IMR-90 (cell line): ENCODE data around the gene TTC23L. TPM values are rescaled to one million over a fixed set of nuclear protein-coding genes. Genes with fewer than 3 reads are reported as not detected.
A peak's percentile ranks its signal among the peaks of the same experiment; 100 is the strongest.

ENCODE experiments used
- ATAC-seq: fragments of 200-7000 bp; cut with Tn5 transposase; 2 replicates; pipeline ENCODE4 v1.9.1; 2020; ENCODE audit warnings: low read depth, mild to moderate bottlenecking, moderate library complexity
- BruUV-seq: library from RNA; stranded (reverse); fragments of 400-500 nt; replicated peaks from 2 replicates; lab custom pipeline; 2021; lab: Mats Ljungman, UMichigan
- CTCF ChIA-PET: fragments of 300-600 bp; formaldehyde crosslinking; extraction: SDS; loops from one replicate; lab custom pipeline; 2021; ENCODE audit warnings: antibody characterized with exemption; lab: Yijun Ruan, JAX
- POLR2A ChIA-PET: fragments of 300-600 bp; sonication (Branson Sonifier 250); formaldehyde crosslinking; loops from one replicate; lab custom pipeline; 2022; ENCODE audit warnings: antibody characterized with exemption; ENCODE audit not compliant: unreplicated experiment; lab: Charles Lee
- DNase-seq: peaks from one replicate; pipeline ENCODE4 v3.0.0; 2013
- H2AFZ ChIP-seq: replicated peaks from 2 replicates; pipeline ENCODE3; 2013; ENCODE audit warnings: low read length, mild to moderate bottlenecking; ENCODE audit not compliant: poor library complexity
- H2AK5ac ChIP-seq: 2 replicates; pipeline ENCODE4 v1.6.1; 2013; ENCODE audit warnings: low read depth, low read length, inconsistent platforms
- H2AK9ac ChIP-seq: replicated peaks from 2 replicates; pipeline ENCODE3; 2013; ENCODE audit warnings: mild to moderate bottlenecking, low read depth, low read length, moderate library complexity; ENCODE audit not compliant: poor library complexity
- H2BK120ac ChIP-seq: 2 replicates; pipeline ENCODE4 v1.6.1; 2013; ENCODE audit warnings: low read depth, low read length, inconsistent platforms
- H2BK15ac ChIP-seq: 3 replicates; pipeline ENCODE4 v1.6.1; 2013; ENCODE audit warnings: low read depth, low read length, inconsistent platforms
- H2BK20ac ChIP-seq: 2 replicates; pipeline ENCODE4 v1.6.1; 2013; ENCODE audit warnings: low read depth, mild to moderate bottlenecking, inconsistent platforms, low read length, moderate library complexity
- H2BK5ac ChIP-seq: 2 replicates; pipeline ENCODE4 v1.6.1; 2013; ENCODE audit warnings: mild to moderate bottlenecking, low read depth, low read length, inconsistent platforms; ENCODE audit not compliant: poor library complexity, severe bottlenecking
- H3K14ac ChIP-seq: replicated peaks from 2 replicates; pipeline ENCODE4 v1.6.1; 2013; ENCODE audit warnings: low read depth, low read length, inconsistent platforms
- H3K18ac ChIP-seq: 2 replicates; pipeline ENCODE4 v1.6.1; 2013; ENCODE audit warnings: low read depth, low read length, control low read depth
- H3K23ac ChIP-seq: 2 replicates; pipeline ENCODE4 v1.6.1; 2013; ENCODE audit warnings: low read depth, low read length, inconsistent platforms
- H3K27ac ChIP-seq: 2 replicates; pipeline ENCODE4 v1.5.1; 2013; ENCODE audit warnings: mild to moderate bottlenecking, control low read depth, low read length; ENCODE audit not compliant: insufficient read depth
- H3K27me3 ChIP-seq: 2 replicates; pipeline ENCODE4 v1.6.1; 2013; ENCODE audit warnings: low read length; ENCODE audit not compliant: control insufficient read depth, insufficient read depth
- H3K36me3 ChIP-seq: 2 replicates; pipeline ENCODE4 v1.6.1; 2013; ENCODE audit warnings: low read length, mixed read lengths; ENCODE audit not compliant: control insufficient read depth, insufficient read depth
- H3K4ac ChIP-seq: 2 replicates; pipeline ENCODE4 v1.6.1; 2013; ENCODE audit warnings: low read depth, low read length, inconsistent platforms
- H3K4me1 ChIP-seq: 2 replicates; pipeline ENCODE4 v1.6.1; 2013; ENCODE audit warnings: low read length, mixed read lengths; ENCODE audit not compliant: control insufficient read depth, insufficient read depth
- H3K4me2 ChIP-seq: 2 replicates; pipeline ENCODE4 v1.6.1; 2013; ENCODE audit warnings: low read depth, mild to moderate bottlenecking, control low read depth, low read length, moderate library complexity
- H3K4me3 ChIP-seq: 2 replicates; pipeline ENCODE4 v1.5.1; 2013; ENCODE audit warnings: low read depth, mild to moderate bottlenecking, control low read depth, low read length, moderate library complexity; ENCODE audit not compliant: insufficient read depth
- H3K56ac ChIP-seq: 2 replicates; pipeline ENCODE4 v1.6.1; 2013; ENCODE audit warnings: low read length, inconsistent platforms; ENCODE audit not compliant: insufficient read depth; ENCODE audit errors: extremely low read depth
- H3K79me1 ChIP-seq, 2 experiments: 2 replicates each; pipeline ENCODE4 v1.6.1; 2013; ENCODE audit warnings: low read length in 2 of 2, inconsistent platforms in 1 of 2, low read depth in 1 of 2
- H3K9ac ChIP-seq: 2 replicates; pipeline ENCODE4 v1.6.1; 2013; ENCODE audit warnings: low read depth, low read length, control low read depth
- H3K9me1 ChIP-seq: 2 replicates; pipeline ENCODE4 v1.6.1; 2013; ENCODE audit warnings: low read length, inconsistent platforms; ENCODE audit not compliant: insufficient read depth
- H3K9me3 ChIP-seq: 2 replicates; pipeline ENCODE4 v1.6.1; 2013; ENCODE audit warnings: low read length; ENCODE audit not compliant: control insufficient read depth, insufficient read depth
- H4K20me1 ChIP-seq: 2 replicates; pipeline ENCODE4 v1.6.1; 2013; ENCODE audit warnings: low read length, inconsistent platforms; ENCODE audit not compliant: insufficient read depth
- H4K5ac ChIP-seq: 2 replicates; pipeline ENCODE4 v1.6.1; 2013; ENCODE audit warnings: mild to moderate bottlenecking, low read depth, low read length, control low read depth
- H4K8ac ChIP-seq, 2 experiments: 2 replicates each; pipeline ENCODE4 v1.6.1; 2013; ENCODE audit warnings: low read depth in 2 of 2, low read length in 2 of 2, control low read depth in 1 of 2, inconsistent platforms in 1 of 2
- H4K91ac ChIP-seq: 2 replicates; pipeline ENCODE4 v1.6.1; 2013; ENCODE audit warnings: low read depth, low read length, inconsistent platforms; ENCODE audit not compliant: insufficient read depth
- BHLHE40 ChIP-seq: fragments of 150-350 bp; IDR thresholded peaks from 2 replicates; pipeline ENCODE4 v1.6.1; 2016; ENCODE audit warnings: mild to moderate bottlenecking, low read depth, low read length
- CEBPB ChIP-seq: IDR thresholded peaks from 2 replicates; pipeline ENCODE4 v1.6.1; 2012; ENCODE audit warnings: low read depth, low read length, improper control_type of control experiment
- CTCF ChIP-seq: conservative IDR thresholded peaks from 2 replicates; pipeline ENCODE4 v1.5.1; 2012; ENCODE audit warnings: mild to moderate bottlenecking, low read depth, low read length, improper control_type of control experiment
- FOS ChIP-seq: fragments of 150-350 bp; IDR thresholded peaks from 2 replicates; pipeline ENCODE4 v1.6.1; 2016; ENCODE audit warnings: low read depth, low read length
- POLR2A ChIP-seq: IDR thresholded peaks from 2 replicates; pipeline ENCODE4 v1.6.1; 2012; ENCODE audit warnings: mild to moderate bottlenecking, low read depth, low read length
- WGBS, 2 experiments: methylation state at CpG; one replicate each; pipeline versions ENCODE4 v1.1.5 to v1.1.7; 2013; ENCODE audit warnings: missing lambda C conversion rate in 2 of 2; ENCODE audit not compliant: insufficient read length in 1 of 2; ENCODE audit errors: extremely low coverage in 2 of 2; 5-methylcytosine and 5-hydroxymethylcytosine counted together
- dilution Hi-C: fragments of 300-500 bp; cut with HindIII; formaldehyde crosslinking; loops from one replicate; pipeline ENCODE4 v1.14.3; 2018; ENCODE audit warnings: low sequenced_read_pairs; ENCODE audit not compliant: unreplicated experiment
- in situ Hi-C: fragments of 300-500 bp; cut with MboI; formaldehyde crosslinking; loops from 3 replicates; pipeline ENCODE4 v1.14.3; 2019; ENCODE audit warnings: low sequenced_read_pairs, inconsistent platforms, mixed read lengths
- intact Hi-C: fragments of 100-400 bp; cut with micrococcal nuclease; formaldehyde crosslinking; loops from 2 replicates; pipeline ENCODE4 v1.10.0; 2022
- polyA plus RNA-seq, 3 experiments: library from polyadenylated mRNA; depleted of rRNA; stranded (reverse); fragments of >200 nt; gene quantifications; 2 replicates each; pipeline ENCODE4 v1.2.3, GENCODE V29; 2012; ENCODE audit warnings: low replicate concordance in 1 of 3
- total RNA-seq: library from RNA; depleted of rRNA; stranded (reverse); fragments of >200 nt; gene quantifications from 2 replicates; pipeline ENCODE4 v1.2.3, GENCODE V29; 2012

Gene TTC23L
- total and polyA plus RNA-seq, 2 of the 4 experiments (the other 2 are of a cell fraction), result under 0.01 TPM; not detected in 1

DNA sequence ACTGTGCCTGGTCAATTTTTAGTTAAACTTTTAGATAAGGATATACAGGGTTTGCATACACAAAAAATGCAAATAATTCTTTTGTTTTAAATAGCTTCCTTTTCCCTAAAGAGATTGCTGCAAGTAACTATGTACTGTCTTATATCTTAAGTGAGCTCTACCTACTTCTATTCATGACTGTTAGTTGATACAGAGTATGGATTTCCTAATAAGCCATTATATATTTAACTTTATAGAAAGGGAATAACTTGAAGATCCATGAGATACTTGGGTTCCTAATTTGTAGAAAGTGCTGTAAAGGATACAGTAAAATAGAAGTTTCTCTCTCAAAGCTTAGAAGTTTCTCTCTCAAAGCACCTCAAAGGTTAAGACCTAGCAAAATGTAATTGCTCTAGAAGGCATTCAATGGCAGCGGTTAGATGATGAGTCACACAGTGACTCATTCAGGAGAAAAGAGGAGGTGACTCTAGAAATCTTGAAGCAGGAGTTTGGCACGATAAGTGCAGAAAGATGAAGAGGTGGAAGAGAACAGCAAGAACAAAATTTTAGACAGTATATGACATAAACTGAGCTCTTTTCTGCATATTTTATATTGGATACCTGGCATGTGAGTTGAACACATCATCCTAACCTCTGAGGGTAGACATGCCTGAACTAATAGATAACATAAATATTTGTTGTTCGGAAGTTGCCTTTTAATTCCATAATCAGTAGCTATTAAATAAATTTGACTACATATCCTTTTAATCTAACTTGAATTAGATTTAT, 84.9 kb downstream of the TTC23L start:
- H2AK5ac ChIP-seq, result peak overlapping the region; percentile 9; the same call in 1 of the 2 replicates
- peak overlapping the region; percentile 79 for H4K5ac ChIP-seq
- H3K9me3 ChIP-seq, result no peaks in the 10 kb centered on the region
- H3K4me1 ChIP-seq, result peaks cover 7% of the 10 kb centered on the region
- peak overlapping the region; percentile 72 for H3K4me2 ChIP-seq
- H3K9ac ChIP-seq, result no peak overlapping the region
- no peak overlapping the region for H3K14ac ChIP-seq
- intact Hi-C loops, result no loop called here
- no CpG with 5 or more reads among the region's 3 CpGs for WGBS, 2 experiments
- H3K56ac ChIP-seq, result no peak overlapping the region
- no peak overlapping the region for H4K91ac ChIP-seq
- peak; percentile 82 for ATAC-seq
- H3K27ac ChIP-seq, result peak overlapping the region; percentile 95
- no peak overlapping the region for H2AK9ac ChIP-seq
- H3K23ac ChIP-seq, result no peak overlapping the region
- H3K4ac ChIP-seq, result peak overlapping the region; percentile 42
- peaks cover 18% of the 10 kb centered on the region for H3K36me3 ChIP-seq
- H3K9me1 ChIP-seq, result no peaks in the 10 kb centered on the region
- peak overlapping the region; percentile 95 for H2BK5ac ChIP-seq
- H2BK120ac ChIP-seq, result peak overlapping the region; percentile 33
- in situ Hi-C loops, result no loop called here
- no peaks in the 10 kb centered on the region for H3K27me3 ChIP-seq
- DNase-seq, result peak; percentile 94
- no peak overlapping the region for H2AFZ ChIP-seq
- no TSS peak for BruUV-seq
- 0 out of 2 replicates have a peak, but pooled peaks cover 2% of the 10 kb centered on the region for H4K20me1 ChIP-seq
- ChIA-PET POLR2A (interaction anchor here (0.6 to 1.0 kb wide), 2 partner anchors 9 to 411 kb away, joined by 3 to 4 read pairs; partner anchors contain the start of genes BRIX1 and RAD1), CTCF (interaction anchor here (1.2 kb wide), 1 partner anchor 26 kb away, joined by 3 read pairs; no protein-coding TSS in a partner anchor)
- no peak overlapping the region; the same call in 1 of the 2 replicates for H2BK20ac ChIP-seq
- dilution Hi-C loops, result no loop called here
- peak overlapping the region; percentile 89 for H3K18ac ChIP-seq
- peak overlapping the region; percentile 28 to 42; a peak in 1 of 4 replicates for H4K8ac ChIP-seq
- no peak overlapping the region for H3K4me3 ChIP-seq
- TF ChIP-seq BHLHE40, result peak; percentile 37; the same call in 1 of the 2 replicates
- peak; percentile 99 for TF ChIP-seq FOS
- TF ChIP-seq CTCF, result no peak
- TF ChIP-seq CEBPB, result no peak
- TF ChIP-seq POLR2A, result no peak
- H2BK15ac ChIP-seq, result no peak overlapping the region
- peaks cover 6 to 35% of the 10 kb centered on the region in 2 experiments; a peak in 3 of 4 replicates for H3K79me1 ChIP-seq
